Hepatocyte (in vitro differentiated cells): ENCODE data around the gene DES.

Source experiments
- CTCF ChIP-seq: fragments of 200-600 bp; sonication (generic); IDR thresholded peaks from 2 replicates; pipeline ENCODE4 v1.5.1; 2016; ENCODE audit warnings: antibody characterized with exemption, mild to moderate bottlenecking; ENCODE audit not compliant: poor library complexity
- EZH2 ChIP-seq: fragments of 200-600 bp; sonication (generic); IDR thresholded peaks from 2 replicates; pipeline ENCODE4 v1.6.1; 2016; ENCODE audit warnings: antibody characterized with exemption, mild to moderate bottlenecking, borderline replicate concordance
- EZH2phosphoT487 ChIP-seq: fragments of 200-600 bp; sonication (generic); IDR thresholded peaks from one replicate; pipeline ENCODE4 v1.6.1; 2018; ENCODE audit warnings: antibody characterized with exemption, mild to moderate bottlenecking, low read depth, moderate library complexity; ENCODE audit not compliant: unreplicated experiment, severe bottlenecking

- no peak for TF ChIP-seq CTCF
- no peak for TF ChIP-seq EZH2phosphoT487
- TF ChIP-seq EZH2: no peak
Observed at GRCh38 chr2:219440388-219441256, 22.4 kb downstream of the DES start.
